Measurements from ENCODE around the gene NUBP2. TPM values are rescaled to one million over a fixed set of nuclear protein-coding genes. Genes with fewer than 3 reads are reported as not detected.

The NUBP2 gene
- total RNA-seq, 2 experiments from 2014 or later = 45.9 to 48.0 TPM

GRCh38 chr16:1784977-1785845 lies 2.5 kb downstream of the NUBP2 start:
- Mint-ChIP-seq H3K27ac (no peak overlapping the region), H3K9me3 (no peaks in the 10 kb centered on the region), H3K4me1 (ENCODE audit: low read depth) (peaks cover 20% of the 10 kb centered on the region), H3K36me3 (peaks cover 6% of the 10 kb centered on the region), H3K27me3 (no peaks in the 10 kb centered on the region), H3K4me3 (peak overlapping the region; percentile 45)
- CTCF ChIA-PET = interaction anchor here (3.5 kb wide), 1 partner anchor 12 kb away, joined by 42 read pairs; the partner anchor contains the start of genes EME2, MRPS34 and NME3
- POLR2A ChIA-PET = interaction anchor here (0.6 kb wide), 1 partner anchor 50 kb away, joined by 3 read pairs; no protein-coding TSS in a partner anchor
- intact Hi-C loops (cut with micrococcal nuclease) = no loop called here
- DNase-seq = no peak

GRCh38 chr16:1785846-1786170 lies 3.0 kb downstream of the NUBP2 start:
- ChIA-PET CTCF (no interaction called here), POLR2A (no interaction called here)
- Mint-ChIP-seq H3K27me3 (no peaks in the 10 kb centered on the region), H3K27ac (no peak overlapping the region), H3K4me1 (ENCODE audit: low read depth) (peaks cover 20% of the 10 kb centered on the region), H3K4me3 (no peak overlapping the region), H3K9me3 (no peaks in the 10 kb centered on the region), H3K36me3 (peaks cover 8% of the 10 kb centered on the region)
- intact Hi-C loops (cut with micrococcal nuclease) = no loop called here
- DNase-seq = no peak

GRCh38 chr16:1786242-1787055 lies 3.7 kb downstream of the NUBP2 start:
- POLR2A ChIA-PET = no interaction called here

GRCh38 chr16:1787056-1787321 lies 4.2 kb downstream of the NUBP2 start:
- Mint-ChIP-seq H3K4me3 (no peak overlapping the region), H3K9me3 (no peaks in the 10 kb centered on the region), H3K36me3 (peaks cover 8% of the 10 kb centered on the region), H3K27ac (no peak overlapping the region), H3K27me3 (no peaks in the 10 kb centered on the region), H3K4me1 (ENCODE audit: low read depth) (peaks cover 12% of the 10 kb centered on the region)
- DNase-seq = no peak
- ChIA-PET CTCF (no interaction called here), POLR2A (no interaction called here)
- intact Hi-C loops (cut with micrococcal nuclease) = no loop called here

More at GRCh38 chr16:1786242-1787055, 3.7 kb downstream of the NUBP2 start:
- intact Hi-C loops (cut with micrococcal nuclease) = no loop called here
- H3K27ac Mint-ChIP-seq = no peak overlapping the region
- H3K27me3 Mint-ChIP-seq = no peaks in the 10 kb centered on the region
- no peak overlapping the region for H3K4me3 Mint-ChIP-seq
- CTCF ChIA-PET = no interaction called here
- peaks cover 16% of the 10 kb centered on the region for H3K4me1 Mint-ChIP-seq (ENCODE audit: low read depth)
- H3K36me3 Mint-ChIP-seq = peaks cover 8% of the 10 kb centered on the region
- no peak for DNase-seq
- H3K9me3 Mint-ChIP-seq = no peaks in the 10 kb centered on the region

- Mint-ChIP-seq H3K4me1 (ENCODE audit: low read depth) (peaks cover 12% of the 10 kb centered on the region), H3K27me3 (no peaks in the 10 kb centered on the region), H3K9me3 (no peaks in the 10 kb centered on the region), H3K36me3 (peaks cover 8% of the 10 kb centered on the region), H3K27ac (no peak overlapping the region), H3K4me3 (no peak overlapping the region)
- intact Hi-C loops (cut with micrococcal nuclease) = no loop called here
- CTCF ChIA-PET = no interaction called here
- DNase-seq = peak; percentile 8
- POLR2A ChIA-PET = no interaction called here
Observed at GRCh38 chr16:1787322-1788094, 4.7 kb downstream of the NUBP2 start.

GRCh38 chr16:1788095-1788707 lies 5.4 kb downstream of the NUBP2 start:
- DNase-seq = no peak
- CTCF ChIA-PET = no interaction called here
- Mint-ChIP-seq H3K4me3 (no peak overlapping the region), H3K27me3 (no peaks in the 10 kb centered on the region), H3K27ac (no peak overlapping the region), H3K36me3 (peaks cover 8% of the 10 kb centered on the region), H3K4me1 (ENCODE audit: low read depth) (peaks cover 11% of the 10 kb centered on the region), H3K9me3 (no peaks in the 10 kb centered on the region)
- POLR2A ChIA-PET = no interaction called here
- intact Hi-C loops (cut with micrococcal nuclease) = no loop called here

GRCh38 chr16:1788708-1789100 lies 5.9 kb downstream of the NUBP2 start:
- intact Hi-C loops (cut with micrococcal nuclease) = no loop called here

GRCh38 chr16:1789643-1790045 lies 6.9 kb downstream of the NUBP2 start:
- H3K36me3 Mint-ChIP-seq = peaks cover 5% of the 10 kb centered on the region
- H3K4me3 Mint-ChIP-seq = no peak overlapping the region
- intact Hi-C loops (cut with micrococcal nuclease) = no loop called here
- no peak overlapping the region for H3K27ac Mint-ChIP-seq
- H3K4me1 Mint-ChIP-seq (ENCODE audit: low read depth) = peaks cover 5% of the 10 kb centered on the region
- ChIA-PET CTCF (no interaction called here), POLR2A (no interaction called here)
- no peak for DNase-seq
- H3K9me3 Mint-ChIP-seq = no peaks in the 10 kb centered on the region
- H3K27me3 Mint-ChIP-seq = no peaks in the 10 kb centered on the region

More at GRCh38 chr16:1788708-1789100, 5.9 kb downstream of the NUBP2 start:
- H3K9me3 Mint-ChIP-seq = no peaks in the 10 kb centered on the region
- DNase-seq = no peak
- ChIA-PET POLR2A (no interaction called here), CTCF (no interaction called here)
- no peak overlapping the region for H3K4me3 Mint-ChIP-seq
- H3K36me3 Mint-ChIP-seq = peaks cover 5% of the 10 kb centered on the region
- no peaks in the 10 kb centered on the region for H3K27me3 Mint-ChIP-seq
- no peak overlapping the region for H3K27ac Mint-ChIP-seq
- H3K4me1 Mint-ChIP-seq (ENCODE audit: low read depth) = peaks cover 8% of the 10 kb centered on the region

- Mint-ChIP-seq H3K4me1 (ENCODE audit: low read depth) (peaks cover 2% of the 10 kb centered on the region), H3K4me3 (no peak overlapping the region), H3K36me3 (peaks cover 5% of the 10 kb centered on the region), H3K27me3 (no peaks in the 10 kb centered on the region), H3K9me3 (no peaks in the 10 kb centered on the region), H3K27ac (no peak overlapping the region)
- ChIA-PET CTCF (no interaction called here), POLR2A (no interaction called here)
- intact Hi-C loops (cut with micrococcal nuclease) = no loop called here
- DNase-seq = no peak
Observed at GRCh38 chr16:1790261-1790610, 7.5 kb downstream of the NUBP2 start.

GRCh38 chr16:1790611-1791255 lies 8.0 kb downstream of the NUBP2 start:
- Mint-ChIP-seq H3K4me1 (ENCODE audit: low read depth) (no peaks in the 10 kb centered on the region), H3K36me3 (peaks cover 5% of the 10 kb centered on the region), H3K9me3 (no peaks in the 10 kb centered on the region), H3K27me3 (no peaks in the 10 kb centered on the region), H3K27ac (no peak overlapping the region), H3K4me3 (no peak overlapping the region)
- POLR2A ChIA-PET = no interaction called here
- CTCF ChIA-PET = no interaction called here
- no peak for DNase-seq
- intact Hi-C loops (cut with micrococcal nuclease) = no loop called here

GRCh38 chr16:1791256-1791942 lies 8.6 kb downstream of the NUBP2 start:
- POLR2A ChIA-PET = no interaction called here
- DNase-seq = no peak
- no peaks in the 10 kb centered on the region for H3K4me1 Mint-ChIP-seq (ENCODE audit: low read depth)
- H3K4me3 Mint-ChIP-seq = no peak overlapping the region
- CTCF ChIA-PET = no interaction called here
- H3K9me3 Mint-ChIP-seq = no peaks in the 10 kb centered on the region
- intact Hi-C loops (cut with micrococcal nuclease) = no loop called here
- no peak overlapping the region for H3K27ac Mint-ChIP-seq
- peaks cover 5% of the 10 kb centered on the region for H3K36me3 Mint-ChIP-seq
- H3K27me3 Mint-ChIP-seq = no peaks in the 10 kb centered on the region

All from activated CD4-positive, alpha-beta memory T cell treated with anti-CD3 and anti-CD28 coated beads for 36 hours (primary cell).